Activated effector memory CD4-positive, alpha-beta T cell treated with Interleukin-2 at 50 U/mL for 16 hours (primary cell): ENCODE measurements around the gene CWC27.
"Not testable (repeated sequence)": the region's sequence is repeated elsewhere in the genome, so short reads cannot be mapped to it uniquely, and the experiment has no call there.

ENCODE experiments used
- DNase-seq: peaks from one replicate; pipeline ENCODE4 v3.0.0-alpha.2; 2020

The CWC27 gene

DNA sequence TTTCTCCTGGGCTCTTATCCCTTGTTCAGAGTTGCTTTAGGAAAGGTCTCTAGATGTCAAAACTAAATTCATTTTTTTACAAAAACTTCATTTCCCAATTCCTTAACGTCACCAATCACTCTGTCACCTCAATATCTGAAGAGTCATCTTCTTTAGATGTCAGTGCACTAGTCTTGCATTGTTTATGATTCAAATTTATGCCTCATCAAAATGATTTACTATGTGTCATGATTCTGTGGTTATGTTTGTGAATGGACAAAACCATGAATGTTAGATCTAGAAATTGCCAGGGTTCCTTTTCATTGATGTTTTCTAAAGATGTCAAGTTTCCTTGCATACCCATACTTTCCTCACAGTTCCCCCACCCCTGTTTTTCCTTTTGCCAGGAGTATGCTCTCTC, 21.5 kb downstream of the CWC27 start:
- DNase-seq = no peak

DNA sequence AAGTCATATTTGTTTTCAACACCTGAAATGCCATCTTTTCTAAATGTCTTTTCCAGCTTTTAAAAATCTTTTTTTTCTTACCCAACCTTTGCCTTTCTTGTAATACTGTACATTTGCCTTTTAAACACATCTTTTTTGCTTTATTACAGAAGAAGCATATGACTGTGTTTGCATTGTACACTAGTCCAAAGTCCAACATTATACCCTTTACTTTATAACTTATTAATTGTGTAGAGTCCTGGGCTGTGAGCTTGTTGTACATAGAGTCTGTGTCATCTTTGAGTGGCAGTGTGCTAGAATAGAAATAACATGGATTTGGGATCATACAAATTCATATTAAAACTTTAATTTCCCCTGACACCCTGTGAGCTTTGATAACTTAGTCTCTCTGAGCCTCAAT, 23.7 kb downstream of the CWC27 start:
- no peak for DNase-seq

DNA sequence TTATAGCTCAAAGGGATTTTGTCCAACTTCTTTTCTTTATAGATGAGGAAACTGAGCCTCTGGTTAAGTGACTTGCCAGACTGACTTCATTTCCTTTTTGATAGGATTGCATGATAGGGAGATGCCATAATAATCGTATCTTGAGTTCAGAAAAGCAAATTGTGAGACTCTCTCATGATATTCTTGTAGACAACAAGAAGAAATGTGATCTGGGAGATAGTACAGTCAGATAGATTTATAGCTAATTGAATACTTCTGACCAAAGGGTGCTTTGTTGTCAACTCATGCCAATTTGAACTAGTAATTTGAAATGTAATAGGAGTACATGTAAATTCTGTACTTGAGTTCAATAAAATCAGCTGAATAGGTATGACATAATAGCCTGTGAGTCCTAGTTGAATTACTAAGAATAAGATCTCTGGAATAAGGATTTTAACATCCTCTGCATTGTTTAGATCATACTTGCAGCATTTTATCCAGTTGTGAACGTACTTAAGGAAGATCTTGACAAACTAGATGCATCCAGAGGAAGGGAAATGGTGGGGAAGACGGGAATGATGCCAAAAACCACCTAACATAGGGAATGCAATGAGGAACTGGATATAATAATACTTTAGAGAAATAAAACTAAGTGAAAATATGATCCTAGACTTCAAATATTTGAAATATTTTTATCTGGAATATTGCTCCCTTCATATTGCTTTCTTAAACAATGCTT, 25.5 kb downstream of the CWC27 start:
- no peak for DNase-seq

DNA sequence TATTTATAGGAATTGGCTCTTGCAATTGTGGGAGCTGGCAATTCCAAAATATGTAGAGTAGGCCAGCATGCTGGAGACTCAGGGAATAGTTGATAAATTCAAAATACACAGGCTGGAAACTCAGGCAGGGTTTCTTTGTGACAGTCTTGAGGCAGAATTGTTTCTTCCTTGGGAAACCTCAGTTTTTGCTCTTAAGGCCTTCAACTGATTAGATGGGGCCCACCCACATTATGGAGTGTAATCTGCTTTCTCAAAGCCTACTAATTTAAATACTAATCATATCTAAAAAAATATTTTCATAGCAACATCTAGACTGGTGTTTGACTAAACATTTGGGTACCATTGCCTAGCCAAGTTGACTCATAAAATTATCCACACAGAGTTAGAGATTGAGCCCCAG, 27.6 kb downstream of the CWC27 start:
- DNase-seq = no peak

DNA sequence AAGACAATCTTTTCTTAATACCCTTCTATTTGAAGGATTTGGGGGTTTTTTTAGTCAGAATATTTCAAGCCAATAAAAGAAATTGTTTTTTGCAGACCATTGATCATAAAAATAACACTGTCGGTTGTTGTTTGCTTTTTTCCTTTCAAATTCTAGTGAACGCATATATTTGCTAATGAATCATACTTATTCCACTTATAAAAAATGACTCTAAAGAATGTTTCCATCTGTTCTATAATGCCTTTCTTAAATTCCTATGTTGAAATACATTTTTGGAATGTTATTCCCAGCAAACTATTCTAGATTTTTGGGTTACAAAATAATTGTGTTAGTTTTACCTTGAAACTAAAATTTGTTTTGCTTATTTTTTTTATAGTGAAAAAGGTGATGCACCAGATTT, 32.2 kb downstream of the CWC27 start:
- DNase-seq = no peak

DNA sequence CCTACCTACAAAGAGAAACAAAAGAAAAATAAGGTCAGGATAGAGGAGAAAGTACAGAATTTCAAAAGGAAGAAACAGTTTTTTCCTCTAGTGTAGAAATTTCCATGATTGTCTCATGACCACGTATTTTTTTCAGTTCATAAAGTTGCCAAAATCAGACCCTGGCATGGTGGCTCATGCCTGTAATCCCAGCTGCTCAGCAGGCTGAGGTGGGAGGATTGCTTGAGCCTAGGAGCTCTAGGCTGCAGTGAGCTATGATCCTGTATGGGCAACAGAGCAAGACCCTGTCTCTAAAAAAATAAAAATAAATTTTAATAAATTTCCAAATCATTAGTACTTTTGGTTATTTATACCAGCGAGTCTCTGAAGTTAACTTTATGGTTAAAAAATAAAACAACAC, 37.8 kb downstream of the CWC27 start:
- no peak for DNase-seq

DNA sequence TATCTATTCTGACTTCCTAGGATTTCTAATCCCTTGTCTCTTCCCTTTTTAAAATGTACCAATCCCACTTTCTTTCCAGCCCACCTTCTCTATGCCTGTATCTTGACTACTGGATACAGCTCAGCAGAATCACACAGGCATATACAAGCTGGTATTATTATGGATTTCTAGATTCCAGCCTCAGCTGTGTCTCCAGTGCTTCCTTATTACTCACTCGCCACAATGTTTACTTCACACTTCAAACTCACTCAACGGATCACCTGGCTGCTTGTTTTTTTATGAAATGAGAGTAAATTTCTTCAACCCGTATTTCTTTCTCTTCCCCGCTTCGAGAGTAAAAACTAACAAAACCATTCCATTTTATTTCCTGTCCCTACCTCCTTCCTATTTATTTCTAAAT, 38.8 kb downstream of the CWC27 start:
- DNase-seq = no peak

DNA sequence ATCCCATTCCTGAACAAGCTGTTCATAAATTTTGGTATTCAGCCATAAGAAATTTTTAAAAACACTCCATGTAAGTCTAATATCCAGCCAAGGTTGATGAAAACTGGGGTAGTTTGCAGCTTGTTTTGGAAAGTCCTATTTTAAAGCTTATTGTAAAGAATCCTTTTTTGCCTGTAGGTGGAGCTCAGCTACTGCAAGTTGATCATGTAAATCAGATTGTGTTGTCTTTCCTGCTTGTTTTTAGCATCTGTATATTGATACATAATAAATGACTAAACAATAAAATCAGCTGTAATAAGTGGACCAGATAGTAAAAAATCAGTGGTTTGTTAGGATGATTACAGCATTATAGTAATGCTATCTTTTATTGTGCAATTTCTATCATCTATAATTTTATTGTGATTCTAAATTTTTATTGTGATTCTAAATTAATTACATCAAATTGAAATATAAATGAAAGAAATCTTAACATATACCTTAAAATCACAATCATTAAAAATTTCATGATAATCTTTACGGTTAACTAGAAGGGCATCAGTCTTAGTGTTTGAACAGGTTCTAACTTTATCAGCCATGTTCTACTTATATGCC, 42.4 kb downstream of the CWC27 start:
- no peak for DNase-seq

DNA sequence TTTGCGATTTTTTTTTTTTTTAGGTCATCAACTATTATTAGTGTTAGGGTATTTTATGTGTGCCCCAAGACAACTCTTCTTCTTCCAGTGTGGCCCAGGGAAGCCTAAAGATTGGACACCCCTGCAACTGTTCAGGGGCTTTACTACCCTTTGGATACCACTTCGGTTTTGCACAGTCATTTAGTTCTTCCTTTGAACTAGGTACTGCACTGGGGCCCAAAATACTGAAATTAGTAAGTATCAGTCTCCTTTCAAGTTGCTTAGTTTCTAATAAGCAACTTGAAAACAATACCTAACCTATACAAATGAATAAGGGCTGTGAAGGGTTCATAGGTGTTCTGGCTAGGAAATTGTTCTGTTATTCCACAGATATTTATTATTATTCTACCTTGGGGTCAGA, 45.3 kb downstream of the CWC27 start:
- no peak for DNase-seq

DNA sequence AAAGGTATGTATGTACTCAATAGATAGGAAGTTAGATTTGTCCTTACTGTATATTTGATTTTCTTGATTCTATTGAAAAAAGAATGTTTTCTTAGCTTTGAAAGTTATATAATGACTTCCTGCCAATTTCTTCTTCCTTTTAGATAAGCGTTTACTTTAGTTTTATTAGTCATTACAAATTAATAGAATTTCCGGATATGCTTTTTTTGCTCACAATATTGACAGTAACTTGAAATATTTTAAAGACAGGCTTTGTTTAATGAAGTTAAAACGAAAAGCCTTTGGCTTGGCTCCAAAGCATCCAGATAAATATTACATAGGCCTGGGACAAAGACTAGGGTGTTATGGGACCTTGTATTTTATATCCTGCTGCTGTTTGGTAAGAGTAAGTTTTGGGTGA, 49.5 kb downstream of the CWC27 start:
- no peak for DNase-seq

DNA sequence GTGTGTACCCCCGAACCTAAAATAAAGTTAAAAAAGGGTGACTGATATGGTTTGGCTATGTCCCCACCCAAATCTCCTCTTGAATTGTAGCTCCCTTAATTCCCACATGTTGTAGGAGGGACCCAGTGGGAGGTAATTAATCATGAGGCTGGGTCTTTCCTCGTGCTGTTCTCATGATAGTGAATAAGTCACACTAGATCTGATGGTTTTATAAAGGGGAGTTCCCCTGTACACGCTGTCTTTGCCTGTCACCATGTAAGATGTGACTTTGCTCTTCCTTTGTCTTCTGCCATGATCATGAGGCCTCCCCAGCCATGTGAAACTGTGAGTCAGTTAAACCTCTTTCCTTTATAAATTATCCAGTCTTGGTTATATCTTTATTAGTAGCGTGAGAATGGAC, 50.6 kb downstream of the CWC27 start:
- DNase-seq = not testable (repeated sequence)

DNA sequence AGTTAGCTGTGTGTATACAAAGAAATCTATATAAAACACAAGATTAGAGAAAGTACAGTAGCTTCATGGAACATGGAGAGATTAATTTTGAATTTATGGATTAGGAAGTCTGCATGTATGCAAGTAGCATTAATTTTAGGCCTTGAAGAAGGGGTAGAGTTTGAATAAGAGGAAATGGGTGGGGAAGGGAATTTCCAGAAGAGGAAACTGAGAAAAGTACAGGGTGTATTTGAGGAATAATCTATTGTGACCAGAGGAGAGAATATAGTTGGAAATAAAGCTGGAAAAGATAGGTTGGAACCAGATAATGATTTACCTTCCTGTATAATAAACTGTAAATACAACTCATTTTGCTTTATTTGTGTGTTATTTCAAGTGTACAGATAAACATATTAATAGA, 53.6 kb downstream of the CWC27 start:
- no peak for DNase-seq

DNA sequence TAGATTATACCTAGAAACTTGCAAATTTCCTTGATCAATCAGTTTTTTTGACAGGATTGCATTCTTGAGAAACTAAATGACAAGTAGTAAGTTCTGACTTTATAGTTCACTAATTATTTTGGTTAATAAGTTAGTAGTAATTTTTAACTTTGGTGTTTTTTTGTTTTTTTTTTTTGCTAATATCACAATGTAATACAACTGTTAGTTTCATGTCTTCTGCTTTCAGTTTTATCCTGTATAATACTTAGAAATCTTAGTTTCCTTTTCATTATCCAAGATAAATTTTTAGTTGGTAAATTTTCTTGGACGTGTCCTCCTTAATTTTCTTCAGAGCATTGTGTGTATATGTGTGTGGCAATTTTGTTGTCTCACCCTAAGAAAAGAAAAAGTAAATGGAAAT, 57.8 kb downstream of the CWC27 start:
- no peak for DNase-seq

DNA sequence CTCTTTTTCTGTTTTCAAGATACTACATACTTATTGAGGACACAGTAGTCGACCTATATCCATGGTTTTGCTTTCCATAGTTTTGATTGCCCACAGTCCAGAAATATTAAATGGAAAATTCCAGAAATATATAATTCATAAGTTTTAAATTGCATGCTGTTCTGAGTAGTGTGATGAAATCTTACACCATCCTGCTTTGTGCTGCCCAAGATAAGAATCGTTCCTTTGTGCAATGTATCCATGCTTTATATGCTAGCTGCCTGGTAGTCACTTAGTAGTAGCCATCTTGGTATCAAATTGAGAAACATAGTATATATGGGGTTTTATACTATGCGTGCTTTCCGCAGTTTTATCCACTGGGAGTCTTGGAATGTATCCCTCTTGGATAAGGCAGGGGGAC, 59.0 kb downstream of the CWC27 start:
- DNase-seq = no peak

DNA sequence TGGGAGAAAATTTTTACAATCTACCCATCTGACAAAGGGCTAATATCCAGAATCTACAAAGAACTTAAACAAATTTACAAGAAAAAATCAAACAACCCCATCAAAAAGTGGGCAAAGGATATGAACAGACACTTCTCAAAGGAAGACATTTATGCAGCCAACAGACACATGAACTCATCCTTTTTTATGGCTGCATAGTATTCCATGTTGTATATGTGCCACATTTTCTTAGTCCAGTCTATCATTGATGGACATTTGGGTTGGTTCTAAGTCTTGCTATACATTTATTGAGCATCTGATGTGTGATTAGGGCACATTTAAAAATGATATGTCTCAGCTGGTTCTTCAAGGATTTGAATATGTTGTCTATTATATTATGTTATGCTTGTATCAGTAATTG, 61.9 kb downstream of the CWC27 start:
- DNase-seq = not testable (repeated sequence)

DNA sequence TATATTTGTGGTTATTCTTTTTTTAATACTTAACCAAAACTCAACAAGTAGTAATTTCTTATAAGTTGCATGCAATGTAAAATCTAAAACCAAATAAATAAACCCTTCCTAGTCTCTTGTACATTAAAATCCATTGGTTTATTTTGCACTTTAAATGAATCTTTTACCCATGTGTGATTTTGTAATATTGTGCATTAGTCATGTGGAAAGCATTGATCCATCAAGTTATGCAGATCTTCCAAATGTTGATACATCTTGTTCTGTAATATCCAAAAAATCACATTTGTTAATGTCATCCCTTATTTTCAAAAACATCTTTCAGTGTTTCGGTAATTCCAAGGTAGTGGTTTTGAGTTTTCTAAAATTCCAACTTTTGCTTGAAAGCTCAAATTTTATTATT, 63.3 kb downstream of the CWC27 start:
- DNase-seq = no peak

DNA sequence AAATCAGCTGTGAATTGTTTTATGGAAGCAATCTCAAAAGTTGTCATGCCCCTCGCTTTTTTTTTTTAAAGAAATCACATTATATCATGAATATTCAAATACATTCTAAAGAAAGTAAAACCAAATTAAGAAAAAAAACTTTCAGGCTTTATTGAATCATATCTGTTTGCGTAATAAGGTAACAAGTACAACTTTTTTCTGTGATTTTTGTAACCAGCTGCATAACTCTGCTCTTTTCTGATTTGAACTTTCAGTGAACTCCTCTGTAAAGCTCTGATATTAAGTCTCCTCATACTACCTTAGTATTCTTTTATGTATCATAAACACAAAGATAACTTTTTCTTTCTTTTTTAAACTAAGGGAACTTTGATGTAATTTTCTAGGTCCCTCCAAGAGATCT, 65.3 kb downstream of the CWC27 start:
- DNase-seq = no peak

DNA sequence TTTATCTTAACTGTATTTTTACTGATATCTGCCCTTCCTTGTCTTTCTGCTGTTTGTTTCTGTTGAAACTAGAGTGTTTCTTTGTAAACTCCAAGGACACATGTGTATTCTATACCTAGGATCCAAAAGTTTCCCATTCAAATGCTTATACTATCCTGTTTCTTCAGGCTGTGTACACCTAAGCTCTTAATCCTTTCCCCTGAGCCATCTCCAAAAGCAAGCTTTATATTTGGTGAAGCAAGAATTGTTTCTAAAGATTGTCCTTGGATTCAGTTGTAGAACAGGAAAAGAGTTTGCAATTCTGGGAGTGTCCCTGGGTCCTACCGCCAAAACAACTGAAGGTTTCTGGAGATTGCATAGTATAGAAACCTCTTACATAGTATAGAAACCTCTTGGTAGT, 65.9 kb downstream of the CWC27 start:
- no peak for DNase-seq

DNA sequence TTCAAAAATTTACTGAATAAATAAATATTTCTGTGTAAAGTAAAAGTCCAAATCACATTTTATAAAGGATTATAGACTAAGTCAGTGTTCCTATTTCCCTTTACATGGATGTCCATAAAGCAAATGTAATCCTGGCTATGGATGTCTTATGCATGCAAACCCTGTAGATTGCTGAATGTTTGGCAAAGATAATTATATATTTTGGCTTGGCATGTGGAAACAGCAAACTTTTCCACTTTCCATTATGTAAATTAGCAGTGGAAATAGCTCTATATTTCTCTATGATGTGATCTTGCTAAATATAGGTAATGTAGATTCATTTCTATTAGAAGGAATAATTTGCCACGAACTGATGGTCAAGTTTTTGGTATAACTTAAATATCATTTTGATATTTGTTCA, 66.5 kb downstream of the CWC27 start:
- DNase-seq = no peak

DNA sequence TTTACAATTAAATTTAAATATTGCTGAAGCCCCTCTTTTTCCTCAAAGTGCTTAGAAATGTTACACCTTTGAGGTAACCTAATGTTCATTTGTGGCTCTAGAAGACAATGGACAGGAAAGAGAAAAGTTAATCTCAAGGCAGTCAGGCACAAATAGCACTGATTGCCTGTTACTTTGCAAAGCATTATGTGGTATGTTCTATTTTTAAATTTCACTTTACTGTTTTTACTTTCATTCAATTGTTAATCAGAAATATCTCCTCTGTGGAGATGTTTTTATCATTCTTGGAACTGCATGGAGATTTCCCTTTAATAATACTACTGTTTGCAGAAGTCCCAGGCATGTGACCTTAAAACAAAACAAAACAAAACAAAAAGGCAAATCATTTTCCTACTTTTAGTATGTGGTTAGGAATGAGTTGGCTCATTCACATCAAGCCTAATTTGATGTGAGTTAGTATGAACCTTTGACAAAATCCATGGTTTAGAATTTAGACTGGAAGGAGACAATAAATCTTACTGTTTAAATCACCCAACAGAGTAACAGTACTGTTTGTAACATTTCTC, 67.5 kb downstream of the CWC27 start:
- DNase-seq = no peak

DNA sequence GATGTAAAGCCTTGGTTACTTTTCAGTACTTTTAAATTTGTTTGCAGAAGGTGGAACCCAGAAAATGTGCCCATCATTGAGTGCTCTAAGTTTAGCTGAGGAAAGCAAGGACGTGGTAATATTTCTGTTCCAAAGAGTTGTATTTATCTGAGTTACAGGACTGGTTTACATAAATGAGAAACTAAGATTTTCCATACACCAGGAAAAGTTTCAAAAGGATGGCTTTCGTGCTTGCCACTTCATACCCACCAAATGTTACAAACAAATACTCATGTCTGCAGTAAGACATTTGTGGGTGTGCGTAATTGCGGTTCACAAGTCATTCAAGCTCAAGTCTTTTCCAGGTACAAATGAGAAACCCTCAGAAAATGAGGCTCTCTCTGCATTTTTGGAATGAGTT, 68.1 kb downstream of the CWC27 start:
- DNase-seq = no peak

DNA sequence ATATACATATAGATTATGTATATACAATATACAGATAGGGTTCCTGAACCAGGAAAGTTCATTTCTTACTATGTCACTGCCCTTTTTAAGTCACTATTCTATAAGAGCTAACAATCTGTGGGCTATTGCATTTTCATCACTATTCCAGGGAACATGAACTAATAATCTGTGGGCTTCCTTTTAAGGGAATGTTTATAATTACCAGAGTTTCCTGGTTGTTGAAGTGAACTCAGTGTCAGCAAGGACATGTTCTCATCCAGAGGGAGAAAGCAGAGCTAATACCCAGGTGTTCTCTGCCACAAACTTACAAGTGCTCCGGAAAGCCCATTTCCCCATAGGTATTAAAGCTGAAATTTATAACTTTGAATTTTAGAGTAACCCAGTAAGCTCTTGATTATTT, 69.6 kb downstream of the CWC27 start:
- DNase-seq = no peak

DNA sequence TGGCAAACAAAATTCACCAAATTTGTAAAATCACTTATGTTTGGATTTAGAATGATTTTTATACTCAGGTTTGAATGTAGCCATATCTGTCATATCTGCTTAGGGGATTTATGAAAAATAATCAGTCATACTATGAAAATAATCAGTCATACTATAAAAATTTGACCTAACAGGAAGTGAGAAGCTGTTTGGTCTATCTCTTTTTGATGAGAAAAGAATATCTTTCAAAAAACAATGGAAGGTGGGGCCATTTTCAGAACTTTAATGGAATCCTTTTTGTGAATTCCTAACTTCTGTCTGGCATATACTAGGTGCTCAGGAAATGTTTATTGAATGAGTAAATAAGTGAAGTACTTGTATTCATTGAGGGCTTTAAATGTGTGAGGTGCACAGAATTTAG, 70.1 kb downstream of the CWC27 start:
- no peak for DNase-seq

DNA sequence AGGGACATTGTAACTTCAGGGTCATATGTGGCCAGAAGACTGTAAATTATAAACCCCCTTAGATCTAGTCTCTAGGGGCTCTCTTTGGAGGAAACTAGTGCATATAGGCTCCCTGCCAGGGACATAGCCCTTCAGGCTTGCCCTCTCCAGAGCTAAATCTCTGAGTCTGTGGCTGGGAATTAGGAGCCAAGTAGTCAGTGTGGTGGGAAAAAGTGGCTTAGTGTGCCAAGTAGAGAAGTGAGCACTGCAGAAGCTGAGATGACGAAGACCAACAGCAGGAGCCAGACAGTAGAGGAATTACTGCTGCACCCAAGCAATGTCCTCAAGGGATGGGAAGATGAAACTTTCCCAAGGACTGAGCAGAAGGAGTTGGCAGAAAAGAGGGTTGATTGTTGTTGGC, 71.2 kb downstream of the CWC27 start:
- no peak for DNase-seq

DNA sequence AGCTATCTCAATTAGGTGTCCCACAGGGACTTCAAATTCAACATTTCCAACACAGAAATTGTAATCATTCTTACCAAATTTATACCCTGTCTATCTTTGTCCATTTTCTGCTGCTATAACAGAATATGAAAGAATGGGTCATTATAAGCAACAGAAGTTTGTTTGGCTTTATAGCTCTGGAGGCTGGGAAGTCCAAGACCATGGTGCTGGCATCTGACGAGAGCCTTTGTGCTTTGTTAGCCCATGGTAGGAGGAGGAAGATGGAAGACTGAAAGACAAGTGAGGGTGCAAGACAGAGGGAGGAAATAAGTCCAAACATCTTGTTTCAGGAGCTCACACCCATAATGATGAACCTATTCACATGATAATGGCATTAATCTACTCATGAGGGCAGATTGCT, 72.2 kb downstream of the CWC27 start:
- DNase-seq = no peak
